Ectodermal cell (in vitro differentiated cells): Measurements from ENCODE around the gene UBE3C.

Source experiments
- H3K27ac ChIP-seq: 2 replicates; pipeline ENCODE4 v1.7.0; 2013; ENCODE audit warnings: mild to moderate bottlenecking, low read depth, low read length; ENCODE audit not compliant: insufficient read depth, poor library complexity, severe bottlenecking
- H3K27me3 ChIP-seq: 2 replicates; pipeline ENCODE4 v1.7.0; 2013; ENCODE audit warnings: mild to moderate bottlenecking, low read length; ENCODE audit not compliant: insufficient read depth, control insufficient read depth, poor library complexity, severe bottlenecking
- H3K36me3 ChIP-seq: one replicate; pipeline ENCODE4 v1.7.0; 2013; ENCODE audit warnings: low read length; ENCODE audit not compliant: control insufficient read depth, insufficient read depth
- H3K4me1 ChIP-seq: one replicate; pipeline ENCODE4 v1.7.0; 2013; ENCODE audit warnings: low read length; ENCODE audit not compliant: control insufficient read depth, insufficient read depth
- H3K4me3 ChIP-seq: 2 replicates; pipeline ENCODE4 v1.7.0; 2013; ENCODE audit warnings: low read depth, low read length, control low read depth; ENCODE audit not compliant: insufficient read depth
- H3K9me3 ChIP-seq: 2 replicates; pipeline ENCODE4 v1.7.0; 2013; ENCODE audit warnings: mild to moderate bottlenecking, low read length, moderate library complexity; ENCODE audit not compliant: control insufficient read depth
- WGBS, 2 experiments: methylation state at CpG; one replicate each; pipeline ENCODE4 v1.1.7; 2013; ENCODE audit warnings: missing lambda C conversion rate in 2 of 2; 5-methylcytosine and 5-hydroxymethylcytosine counted together

UBE3C gene

GRCh38 chr7:157299613-157300368 lies 161.1 kb downstream of the UBE3C start:
- Histone ChIP-seq H3K4me1 (no peaks in the 10 kb centered on the region), H3K9me3 (no peaks in the 10 kb centered on the region), H3K36me3 (no peaks in the 10 kb centered on the region), H3K27me3 (no peaks in the 10 kb centered on the region), H3K27ac (no peak overlapping the region), H3K4me3 (no peak overlapping the region)
- 86 to 88% methylated on average over 37 of the region's 37 CpGs for whole genome bisulfite sequencing, 2 experiments

DNA sequence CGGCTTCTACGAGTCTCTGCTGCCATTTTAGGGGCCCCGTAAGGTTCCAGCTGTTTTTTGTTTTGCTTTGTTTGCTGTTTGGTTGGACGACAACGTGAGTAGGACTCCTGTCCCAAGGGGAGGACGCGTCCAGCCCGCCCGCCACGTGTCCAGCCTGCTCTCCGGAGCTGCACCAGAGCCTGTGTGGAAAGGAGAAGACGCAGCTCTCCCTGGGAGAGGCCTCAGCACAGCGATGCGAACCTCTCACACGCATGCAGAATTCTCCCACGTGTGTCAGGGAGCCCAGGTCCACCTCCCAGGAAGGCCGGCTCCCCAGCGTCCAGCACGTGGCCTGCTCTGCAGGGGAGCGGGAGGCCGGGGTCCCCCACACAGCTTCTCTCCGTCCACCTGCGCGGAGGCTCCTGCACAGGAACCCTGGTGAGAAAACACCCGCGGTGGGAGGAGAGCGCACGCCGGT lies 161.7 kb downstream of the UBE3C start:
- no peaks in the 10 kb centered on the region for H3K36me3 ChIP-seq
- H3K4me3 ChIP-seq: no peak overlapping the region
- no peaks in the 10 kb centered on the region for H3K9me3 ChIP-seq
- H3K27me3 ChIP-seq: no peaks in the 10 kb centered on the region
- H3K4me1 ChIP-seq: no peaks in the 10 kb centered on the region
- WGBS, 2 experiments: 92% methylated on average over 29 of the region's 29 CpGs
- H3K27ac ChIP-seq: no peak overlapping the region

DNA sequence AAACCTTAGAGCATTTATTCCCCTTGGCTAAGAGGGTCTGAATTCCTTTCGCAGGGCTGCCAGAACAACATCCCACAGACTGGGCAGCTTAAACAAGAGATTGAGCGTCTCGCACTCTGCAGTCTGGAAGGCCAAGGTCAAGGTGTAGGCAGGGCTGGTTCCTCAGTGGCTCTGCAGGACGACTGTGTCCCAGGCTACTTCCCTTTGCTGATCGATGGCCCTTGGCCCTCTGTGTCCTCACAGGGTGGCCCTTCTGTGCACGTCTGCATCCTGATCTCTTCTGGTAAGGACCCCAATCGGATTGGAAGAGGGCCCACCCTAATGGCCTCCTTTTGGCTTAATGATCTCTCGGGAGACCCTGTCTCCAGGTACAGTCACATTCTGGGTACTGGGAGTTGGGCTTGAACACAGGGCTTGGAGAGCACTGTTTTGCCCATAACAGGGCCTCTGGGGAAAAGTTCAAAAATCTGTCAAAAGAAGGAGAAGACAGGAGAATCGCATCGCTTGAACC lies 162.9 kb downstream of the UBE3C start:
- Histone ChIP-seq H3K9me3 (no peaks in the 10 kb centered on the region), H3K4me3 (no peak overlapping the region), H3K27me3 (no peaks in the 10 kb centered on the region), H3K27ac (no peak overlapping the region), H3K4me1 (no peaks in the 10 kb centered on the region), H3K36me3 (no peaks in the 10 kb centered on the region)
- 93 to 94% methylated on average over 10 of the region's 10 CpGs for WGBS, 2 experiments

DNA sequence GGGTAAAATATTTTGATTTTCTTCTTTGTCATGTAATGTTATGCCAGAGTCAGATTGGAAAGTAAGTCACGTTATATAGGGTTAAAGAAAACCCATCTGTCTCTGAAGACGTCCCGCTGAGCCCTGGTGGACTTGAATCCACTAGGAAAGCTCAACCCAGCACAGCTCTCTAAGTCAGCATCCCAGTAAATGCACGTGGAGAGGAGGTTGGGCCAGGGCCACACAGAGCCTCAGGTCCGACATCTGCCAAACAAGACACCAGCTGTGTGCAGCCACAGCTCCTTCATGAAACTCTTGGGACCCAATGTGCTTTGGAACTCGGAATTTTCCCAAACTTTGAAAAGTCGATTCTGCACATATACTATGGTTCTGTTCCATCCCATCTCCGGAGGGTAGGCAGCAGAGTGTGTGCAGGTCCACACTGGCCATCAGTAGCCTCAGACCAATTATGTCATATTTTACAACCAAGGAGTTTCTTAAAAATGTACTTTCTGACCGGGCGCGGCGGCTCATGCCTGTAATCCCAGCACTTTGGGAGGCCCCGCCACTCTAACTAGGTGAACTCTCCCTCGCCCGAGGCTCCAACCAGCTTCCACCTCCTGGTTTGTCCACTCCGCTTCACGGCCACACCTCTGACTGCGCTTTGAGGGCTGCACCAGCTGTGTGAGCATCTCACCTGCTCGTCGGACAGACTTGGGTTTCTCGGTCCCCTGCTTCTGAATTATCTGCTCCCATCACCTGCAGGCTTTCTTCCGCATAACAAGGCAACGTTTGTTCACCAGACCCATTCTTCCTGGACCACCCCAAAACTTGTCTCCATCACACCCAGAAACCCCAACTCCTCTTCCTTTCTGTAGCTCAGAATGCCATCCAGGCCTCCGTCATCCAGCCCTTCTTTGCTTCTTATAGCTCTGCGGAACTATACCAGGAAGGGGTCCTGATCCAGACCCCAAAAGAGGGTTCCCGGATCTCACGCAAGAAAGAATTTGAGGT lies 168.4 kb downstream of the UBE3C start:
- no peaks in the 10 kb centered on the region for H3K27me3 ChIP-seq
- no peak overlapping the region for H3K27ac ChIP-seq
- WGBS, 2 experiments: 87% methylated on average over 27 of the region's 27 CpGs
- H3K4me3 ChIP-seq: no peak overlapping the region
- H3K36me3 ChIP-seq: no peaks in the 10 kb centered on the region
- H3K9me3 ChIP-seq: no peaks in the 10 kb centered on the region
- no peaks in the 10 kb centered on the region for H3K4me1 ChIP-seq

DNA sequence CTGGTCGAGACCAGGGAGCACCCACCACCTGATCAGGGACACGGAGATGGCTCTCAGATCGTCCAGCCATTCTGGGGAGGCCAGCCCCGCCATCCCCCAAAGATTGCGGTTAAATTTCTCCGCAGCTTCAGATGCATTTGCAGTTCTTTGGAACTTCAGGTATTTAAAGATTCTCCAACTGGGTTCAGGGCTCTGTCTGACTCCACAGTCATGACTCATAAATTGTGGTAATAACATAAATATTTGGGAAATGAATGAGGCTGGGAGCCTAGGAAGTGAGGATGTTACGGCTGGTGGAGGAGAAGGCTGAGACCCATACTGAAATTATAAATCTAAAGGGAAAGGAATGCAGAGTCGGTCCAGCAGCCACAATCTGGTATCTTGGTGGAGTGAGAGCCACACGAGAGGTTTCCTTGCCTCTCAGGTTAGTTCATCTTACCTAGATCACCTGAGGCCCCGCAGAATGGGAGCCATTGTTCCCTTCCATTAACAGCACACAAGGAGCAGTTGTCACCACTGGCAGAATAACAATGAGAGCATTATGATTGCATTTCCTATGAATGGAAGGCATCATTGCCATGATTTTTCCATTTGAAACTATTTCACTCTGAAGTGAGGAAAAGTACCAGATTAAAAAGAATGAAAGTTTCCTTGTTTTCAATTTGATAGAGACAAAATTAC lies 171.4 kb downstream of the UBE3C start:
- Histone ChIP-seq H3K4me3 (no peak overlapping the region), H3K36me3 (no peaks in the 10 kb centered on the region), H3K9me3 (no peaks in the 10 kb centered on the region), H3K27ac (no peak overlapping the region), H3K27me3 (no peaks in the 10 kb centered on the region), H3K4me1 (no peaks in the 10 kb centered on the region)
- WGBS, 2 experiments: 48 to 56% methylated on average over 10 of the region's 10 CpGs

DNA sequence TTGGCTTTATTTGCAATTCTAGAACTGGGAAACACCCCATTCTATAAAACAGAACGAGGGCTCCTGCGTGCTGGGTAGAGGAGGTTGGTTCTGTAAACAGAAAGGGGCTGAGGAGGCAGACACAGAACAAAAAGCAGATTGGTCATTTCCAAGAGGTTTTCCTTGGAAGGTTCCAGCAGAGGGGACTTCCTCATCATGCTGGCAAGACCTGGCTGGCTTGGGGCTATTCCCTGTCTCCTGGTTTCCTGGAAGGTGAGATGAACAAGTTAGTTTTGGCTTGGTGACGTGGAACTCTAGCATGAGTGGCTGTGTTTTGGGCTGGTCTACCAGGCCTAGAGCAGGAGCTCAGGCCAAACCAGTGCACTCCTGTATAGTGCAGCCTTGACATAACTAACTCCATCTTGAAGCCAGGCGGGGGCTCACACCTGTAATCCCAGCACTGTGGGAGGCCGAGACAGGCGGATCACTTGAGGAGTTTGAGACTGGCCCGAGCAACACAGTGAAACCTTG lies 172.0 kb downstream of the UBE3C start:
- Histone ChIP-seq H3K4me1 (no peaks in the 10 kb centered on the region), H3K27me3 (no peaks in the 10 kb centered on the region), H3K27ac (no peak overlapping the region), H3K9me3 (no peaks in the 10 kb centered on the region), H3K4me3 (no peak overlapping the region), H3K36me3 (no peaks in the 10 kb centered on the region)
- WGBS, 2 experiments: 62 to 67% methylated on average over 7 of the region's 7 CpGs

- WGBS, 2 experiments: 91 to 94% methylated on average over 7 of the region's 7 CpGs
- Histone ChIP-seq H3K27ac (no peak overlapping the region), H3K9me3 (no peaks in the 10 kb centered on the region), H3K36me3 (no peaks in the 10 kb centered on the region), H3K27me3 (no peaks in the 10 kb centered on the region), H3K4me1 (no peaks in the 10 kb centered on the region), H3K4me3 (no peak overlapping the region)
Measured at GRCh38 chr7:157312941-157313340, 174.2 kb downstream of the UBE3C start.

DNA sequence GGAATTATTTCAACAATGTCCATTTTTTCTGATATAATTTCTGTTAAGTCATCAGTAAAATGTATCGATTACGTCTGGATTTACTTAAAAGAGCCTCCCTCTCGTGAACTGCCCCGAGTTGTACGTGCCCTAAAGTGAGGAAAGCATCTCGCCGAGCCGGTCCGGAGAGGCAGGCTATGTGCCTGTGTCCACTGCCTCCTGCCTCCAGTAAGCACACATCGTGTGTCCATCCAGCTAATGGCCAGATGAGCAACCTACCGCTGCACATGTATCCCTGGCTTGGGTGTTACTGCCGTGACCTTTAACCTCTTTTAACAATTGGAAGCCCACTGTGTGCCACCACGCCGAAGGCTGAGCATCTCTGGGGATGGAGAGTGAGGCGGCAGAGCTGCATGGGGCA lies 174.9 kb downstream of the UBE3C start:
- Histone ChIP-seq H3K27me3 (no peaks in the 10 kb centered on the region), H3K36me3 (no peaks in the 10 kb centered on the region), H3K4me3 (no peak overlapping the region), H3K4me1 (no peaks in the 10 kb centered on the region), H3K9me3 (no peaks in the 10 kb centered on the region), H3K27ac (no peak overlapping the region)
- WGBS, 2 experiments: 92% methylated on average over 15 of the region's 15 CpGs

- no peak overlapping the region for H3K4me3 ChIP-seq
- H3K9me3 ChIP-seq: no peaks in the 10 kb centered on the region
- 67 to 68% methylated on average over 14 of the region's 14 CpGs for WGBS, 2 experiments
- no peaks in the 10 kb centered on the region for H3K27me3 ChIP-seq
- no peak overlapping the region for H3K27ac ChIP-seq
- no peaks in the 10 kb centered on the region for H3K4me1 ChIP-seq
- H3K36me3 ChIP-seq: no peaks in the 10 kb centered on the region
Measured at GRCh38 chr7:157318015-157318706, 179.4 kb downstream of the UBE3C start.
